Activated naive CD8-positive, alpha-beta T cell treated with anti-CD3 and anti-CD28 coated beads, Interleukin-2, amount 50 U/mL, for 16 hours (primary cell): ENCODE results near the gene ZNF17.

ENCODE experiments used
- DNase-seq: peaks from one replicate; pipeline ENCODE4 v3.0.0-alpha.2; 2020; ENCODE audit warnings: low read depth, low spot score

ZNF17 gene

GRCh38 chr19:57434386-57435061, 23.6 kb downstream of the ZNF17 start:
- DNase-seq = no peak

GRCh38 chr19:57435062-57435978, 24.4 kb downstream of the ZNF17 start, which contains the start of gene ZNF749:
TSS of gene ZNF749 (plus strand) at chr19:57435325. CDS start at chr19:57435579, 254 bp downstream.
- DNase-seq = peak; percentile 94

- no peak for DNase-seq
Observed at GRCh38 chr19:57436417-57436816, 25.5 kb downstream of the ZNF17 start.

- DNase-seq = no peak
Observed at GRCh38 chr19:57437931-57438330, 27.0 kb downstream of the ZNF17 start.

GRCh38 chr19:57438925-57439324, 28.0 kb downstream of the ZNF17 start:
- no peak for DNase-seq

GRCh38 chr19:57441979-57442752, 31.2 kb downstream of the ZNF17 start:
- no peak for DNase-seq

- no peak for DNase-seq
Observed at GRCh38 chr19:57443121-57443696, 32.2 kb downstream of the ZNF17 start.

GRCh38 chr19:57452307-57452706, 41.3 kb downstream of the ZNF17 start:
- DNase-seq = no peak

GRCh38 chr19:57465680-57466381, 54.9 kb downstream of the ZNF17 start:
- DNase-seq = no peak

- DNase-seq = no peak
Observed at GRCh38 chr19:57466489-57466888, 55.5 kb downstream of the ZNF17 start.
